Activated gamma-delta T cell treated with anti-CD3 and anti-CD28 coated beads, Interleukin-2, amount 50 U/mL, for 16 hours (primary cell): Measurements from ENCODE around the gene MAGEB4.
"Not testable (repeated sequence)": the region's sequence is repeated elsewhere in the genome, so short reads cannot be mapped to it uniquely, and the experiment has no call there.

ENCODE experiments used
- DNase-seq: peaks from one replicate; pipeline ENCODE4 v3.0.0-alpha.2; 2020; ENCODE audit warnings: low read depth

Gene MAGEB4

DNA sequence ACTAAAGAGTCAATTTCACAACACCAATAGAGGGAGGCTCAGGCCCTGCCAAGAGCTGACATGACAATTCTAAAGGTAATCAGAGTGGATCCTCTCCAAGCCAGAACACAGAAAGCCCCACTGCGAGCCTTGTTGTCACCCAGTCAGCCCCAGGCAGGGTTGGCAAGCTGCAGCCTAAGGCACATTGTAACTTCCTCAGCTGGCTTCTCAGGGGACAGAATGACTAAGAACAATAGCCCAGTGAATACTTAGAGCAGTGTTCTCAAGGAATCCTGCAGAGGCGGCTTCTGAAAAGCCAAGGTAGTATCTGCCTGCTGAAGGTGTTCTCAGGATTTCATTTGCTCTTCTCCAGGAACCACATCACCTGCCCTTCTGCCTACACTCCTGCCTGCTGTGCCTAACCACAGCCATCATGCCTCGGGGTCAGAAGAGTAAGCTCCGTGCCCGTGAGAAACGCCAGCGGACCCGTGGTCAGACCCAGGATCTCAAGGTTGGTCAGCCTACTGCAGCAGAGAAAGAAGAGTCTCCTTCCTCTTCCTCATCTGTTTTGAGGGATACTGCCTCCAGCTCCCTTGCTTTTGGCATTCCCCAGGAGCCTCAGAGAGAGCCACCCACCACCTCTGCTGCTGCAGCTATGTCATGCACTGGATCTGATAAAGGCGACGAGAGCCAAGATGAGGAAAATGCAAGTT, at the start of gene MAGEB4:
Gene MAGEB4 (plus strand): TSS at position 277 of the 692 bp plus-strand sequence. CDS start 136 bp downstream, at position 413.
- DNase-seq, result no peak

DNA sequence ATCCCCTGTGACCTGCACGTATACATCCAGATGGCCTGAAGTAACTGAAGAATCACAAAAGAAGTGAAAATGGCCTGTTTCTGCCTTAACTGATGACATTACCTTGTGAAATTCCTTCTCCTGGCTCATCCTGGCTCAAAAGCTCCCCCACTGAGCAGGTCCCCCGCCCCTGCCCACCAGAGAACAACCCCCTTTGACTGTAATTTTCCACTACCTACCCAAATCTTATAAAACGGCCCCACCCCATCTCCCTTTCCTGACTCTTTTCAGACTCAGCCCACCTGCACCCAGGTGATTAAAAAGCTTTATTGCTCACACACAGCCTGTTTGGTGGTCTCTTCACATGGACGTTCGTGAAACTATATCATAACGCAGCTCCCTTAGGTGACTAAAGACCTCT, 47.9 kb upstream of the MAGEB4 start:
- DNase-seq, result not testable (repeated sequence)

GRCh38 chrX:30196322-30196721, 45.5 kb upstream of the MAGEB4 start:
- DNase-seq, result no peak

DNA sequence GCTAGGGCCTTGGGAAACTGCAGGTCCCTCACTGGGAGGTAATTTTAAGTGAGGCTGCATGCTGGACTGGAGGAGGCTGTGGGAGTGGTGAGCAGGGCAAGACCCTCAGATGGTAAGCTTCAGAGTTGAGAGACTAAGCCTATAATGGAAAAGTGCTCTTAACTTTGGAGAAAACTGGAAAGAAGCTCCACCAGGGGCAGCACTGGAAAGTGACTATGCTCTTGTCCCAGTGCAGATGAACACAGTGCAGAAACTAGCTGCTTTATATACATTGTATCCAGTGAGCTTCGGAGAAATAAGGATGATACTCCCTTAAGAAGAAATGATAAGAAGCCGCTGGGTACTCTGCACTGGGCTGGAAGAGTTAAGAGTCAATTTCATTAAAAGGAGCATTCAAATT, 29.6 kb upstream of the MAGEB4 start:
- no peak for DNase-seq

DNA sequence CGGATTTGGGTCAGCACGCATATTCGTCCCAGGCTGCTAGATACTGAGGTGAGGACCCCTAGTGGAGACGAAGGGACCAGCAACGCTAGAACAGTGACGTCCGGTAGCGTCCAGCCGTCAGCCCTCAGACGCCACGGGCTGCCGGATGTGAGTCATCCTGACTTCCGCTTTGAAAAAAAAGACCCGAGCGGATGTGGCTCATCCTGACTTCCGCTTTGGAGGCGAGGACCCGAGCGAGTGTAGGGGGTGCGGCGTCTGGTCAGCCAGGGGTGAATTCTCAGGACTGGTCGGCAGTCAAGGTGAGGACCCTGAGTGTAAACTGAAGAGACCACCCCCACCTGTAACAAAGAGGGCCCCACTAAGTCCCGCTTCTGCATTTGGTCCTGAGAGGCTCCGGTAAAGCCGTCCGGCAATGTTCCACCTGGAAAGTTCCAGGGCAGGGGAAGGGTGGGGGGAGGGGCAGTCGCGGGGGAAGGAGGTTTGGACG, 26.4 kb upstream of the MAGEB4 start, which contains the start of gene MAGEB2:
Gene MAGEB2 (plus strand): TSS at position 207 of the 487 bp plus-strand sequence. CDS start 3,018 bp downstream, outside the sequence.
- DNase-seq, result no peak

- no peak for DNase-seq
Measured at GRCh38 chrX:30217465-30217864, 24.3 kb upstream of the MAGEB4 start.

DNA sequence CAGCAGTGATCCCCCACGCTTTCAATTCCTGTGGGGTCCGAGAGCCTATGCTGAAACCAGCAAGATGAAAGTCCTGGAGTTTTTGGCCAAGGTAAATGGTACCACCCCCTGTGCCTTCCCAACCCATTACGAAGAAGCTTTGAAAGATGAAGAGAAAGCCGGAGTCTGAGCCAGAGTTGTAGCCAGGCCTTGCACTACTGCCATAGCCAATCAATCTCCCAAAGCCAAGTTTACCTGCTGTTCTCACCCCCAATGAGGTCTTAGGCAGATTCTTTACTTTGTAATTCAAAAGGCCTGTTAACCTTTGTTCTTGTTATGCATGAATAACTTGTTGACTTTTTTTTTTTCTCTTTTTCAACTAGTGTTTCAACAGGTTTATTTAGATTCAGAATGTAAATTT, 22.4 kb upstream of the MAGEB4 start:
- no peak for DNase-seq

DNA sequence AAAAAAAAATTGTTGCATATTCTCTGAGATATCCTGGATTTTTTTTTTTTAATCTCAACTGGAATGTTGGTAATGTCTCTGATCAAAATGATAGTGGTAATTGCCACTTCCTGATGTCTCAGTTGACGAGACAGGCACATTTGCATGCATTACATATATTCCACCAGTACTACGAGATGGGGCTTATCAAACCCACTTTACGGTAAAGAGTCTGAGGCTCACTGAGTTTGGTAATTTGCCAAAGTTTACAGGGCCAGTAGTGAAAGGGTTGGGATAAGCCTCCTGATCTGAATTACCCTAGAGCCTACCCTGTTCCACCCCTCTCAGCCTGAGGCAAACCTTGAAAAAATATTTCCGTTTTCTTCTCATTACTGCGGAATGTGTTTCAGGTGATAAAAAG, 21.1 kb upstream of the MAGEB4 start:
- DNase-seq, result no peak

- DNase-seq, result no peak
Measured at GRCh38 chrX:30224536-30224935, 17.3 kb upstream of the MAGEB4 start.

- no peak for DNase-seq
Measured at GRCh38 chrX:30228526-30228925, 13.3 kb upstream of the MAGEB4 start.

DNA sequence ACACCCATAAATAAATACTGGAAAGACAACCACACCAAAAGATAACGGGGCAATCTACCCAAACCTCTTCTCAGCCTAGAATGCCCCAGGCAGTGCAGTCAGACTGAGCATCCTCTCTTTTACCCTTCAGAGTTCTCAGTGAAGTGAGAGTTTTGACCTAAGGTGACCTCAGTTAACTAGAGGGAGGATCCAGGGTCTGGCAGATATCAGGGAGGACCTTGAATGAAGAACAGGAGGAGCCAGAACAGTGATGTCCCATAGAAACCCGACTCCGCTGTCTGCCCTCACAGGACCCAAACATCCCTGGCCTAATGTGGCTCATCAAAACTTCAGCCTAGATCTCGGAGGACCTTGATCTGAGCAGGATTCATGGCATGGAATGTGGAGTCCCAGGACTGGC, 11.4 kb upstream of the MAGEB4 start, which contains the start of gene MAGEB3:
Gene MAGEB3 (plus strand): TSS at position 263 of the 400 bp plus-strand sequence. CDS start 5,268 bp downstream, outside the sequence.
- no peak for DNase-seq

- DNase-seq, result no peak
Measured at GRCh38 chrX:30246769-30247489, 5.1 kb downstream of the MAGEB4 start, which contains the start of gene MAGEB1. TSS of gene MAGEB1 (plus strand) at chrX:30247146. CDS start at chrX:30250494, 3,348 bp downstream.

DNA sequence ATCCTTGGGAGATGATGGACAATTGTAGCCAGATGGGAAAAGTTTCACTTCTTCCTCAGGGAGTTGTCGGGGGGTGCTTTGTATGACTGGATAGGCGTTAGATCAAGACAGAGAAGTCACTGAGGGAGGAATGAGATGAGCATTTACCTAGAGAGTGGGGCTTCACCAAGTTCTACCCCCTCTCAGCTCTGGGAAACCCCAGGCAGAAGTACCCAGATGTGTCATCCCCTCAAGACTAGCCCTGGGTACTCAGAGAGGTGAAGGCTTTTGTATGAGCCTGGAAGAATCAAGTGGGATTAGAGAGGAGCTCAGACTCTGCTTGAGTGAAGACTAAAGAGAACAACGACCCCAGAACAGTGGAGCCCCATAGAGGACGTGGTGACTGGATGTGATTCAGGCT, 7.1 kb downstream of the MAGEB4 start:
- DNase-seq, result no peak

GRCh38 chrX:30253257-30253656, 11.5 kb downstream of the MAGEB4 start:
- DNase-seq, result no peak

- DNase-seq, result no peak
Measured at GRCh38 chrX:30259927-30260326, 18.1 kb downstream of the MAGEB4 start.

GRCh38 chrX:30261012-30261411, 19.2 kb downstream of the MAGEB4 start:
- no peak for DNase-seq

DNA sequence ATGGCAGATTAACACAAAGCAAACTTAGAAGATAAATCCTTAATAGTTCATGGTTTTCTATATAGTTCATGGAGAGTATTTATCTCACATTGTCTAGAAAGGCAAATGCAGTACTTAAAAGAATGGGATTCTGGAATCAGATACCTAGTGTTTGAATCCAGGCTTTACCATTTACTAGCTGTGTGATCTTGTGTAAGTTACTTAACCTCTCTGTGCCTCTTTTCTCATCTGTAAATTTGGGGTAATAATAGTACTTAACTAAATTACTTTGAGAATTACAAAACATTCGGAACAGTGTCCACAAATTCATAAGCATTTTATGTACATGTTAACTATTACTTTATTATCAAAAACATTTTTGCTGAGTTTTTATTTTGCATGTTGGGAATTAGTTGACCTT, 21.0 kb downstream of the MAGEB4 start:
- no peak for DNase-seq

DNA sequence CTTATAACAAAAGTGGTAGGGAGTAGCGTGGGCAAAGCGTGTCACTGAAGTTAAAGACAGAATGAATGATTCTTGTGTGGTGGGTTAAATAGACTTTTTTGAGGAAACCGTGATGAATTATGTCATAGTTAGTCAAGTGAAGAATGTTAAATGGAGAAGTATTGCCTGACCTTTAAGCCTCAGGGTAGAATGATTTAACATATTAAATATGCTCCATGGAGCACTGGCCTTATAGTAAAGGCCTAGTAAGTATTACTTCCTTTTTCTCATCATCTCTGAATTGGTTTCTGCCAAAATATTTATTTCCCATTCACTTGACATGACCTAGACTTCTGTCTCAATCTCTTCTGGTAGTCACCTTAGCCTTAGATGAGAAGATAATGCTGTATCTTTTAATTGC, 28.8 kb downstream of the MAGEB4 start:
- DNase-seq, result no peak

GRCh38 chrX:30275498-30275897, 33.7 kb downstream of the MAGEB4 start:
- no peak for DNase-seq

GRCh38 chrX:30278365-30278764, 36.6 kb downstream of the MAGEB4 start:
- DNase-seq, result no peak

DNA sequence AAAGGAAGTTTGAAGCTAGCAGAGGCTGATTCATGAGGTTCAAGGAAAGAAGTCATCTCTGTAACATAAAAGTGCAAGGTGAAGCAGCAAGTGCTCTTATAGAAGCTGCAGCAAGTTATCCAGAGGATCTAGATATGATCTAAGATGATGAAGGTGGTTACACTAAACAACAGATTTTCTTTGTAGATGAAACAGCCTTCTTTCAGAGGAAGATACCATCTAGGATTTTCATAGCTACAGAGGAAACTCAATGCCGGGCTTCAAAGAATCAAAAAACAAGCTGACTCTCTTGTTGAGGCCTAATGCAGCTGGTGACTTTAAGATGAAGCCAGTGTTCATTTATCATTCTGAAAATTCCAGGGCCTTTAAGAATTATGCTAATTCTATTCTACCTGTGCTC, 38.6 kb downstream of the MAGEB4 start:
- DNase-seq, result no peak

DNA sequence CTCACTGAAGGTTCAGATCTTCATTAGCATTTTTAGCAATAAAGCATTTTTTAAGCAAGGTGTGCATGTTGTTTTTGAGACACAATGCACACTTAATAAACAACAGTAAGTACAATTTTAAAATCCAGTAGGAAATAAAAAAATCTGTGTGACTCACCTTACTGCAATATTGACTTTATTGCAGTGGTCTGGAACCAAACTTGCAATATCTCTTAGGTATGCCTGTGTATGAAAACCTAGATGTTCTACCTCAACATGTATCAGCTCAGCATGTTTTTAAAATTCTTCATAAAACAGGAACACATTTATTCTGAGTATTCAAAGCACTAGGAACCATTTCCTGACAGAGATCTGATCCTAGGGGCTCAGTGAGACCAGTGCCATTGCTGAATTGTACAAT, 40.7 kb downstream of the MAGEB4 start:
- no peak for DNase-seq
